ENCODE results near the gene APC2. TPM values are rescaled to one million over a fixed set of nuclear protein-coding genes. Genes with fewer than 3 reads are reported as not detected.

The APC2 gene
- total RNA-seq, 1 donor from 2014 or later, result 1.3 TPM

- H3K9me3 Mint-ChIP-seq, result no peaks in the 10 kb centered on the region
- H3K4me2 ChIP-seq, result no peak overlapping the region
These were observed 37.0 kb downstream of the APC2 start for GRCh38 chr19:1486720-1487575.

DNA sequence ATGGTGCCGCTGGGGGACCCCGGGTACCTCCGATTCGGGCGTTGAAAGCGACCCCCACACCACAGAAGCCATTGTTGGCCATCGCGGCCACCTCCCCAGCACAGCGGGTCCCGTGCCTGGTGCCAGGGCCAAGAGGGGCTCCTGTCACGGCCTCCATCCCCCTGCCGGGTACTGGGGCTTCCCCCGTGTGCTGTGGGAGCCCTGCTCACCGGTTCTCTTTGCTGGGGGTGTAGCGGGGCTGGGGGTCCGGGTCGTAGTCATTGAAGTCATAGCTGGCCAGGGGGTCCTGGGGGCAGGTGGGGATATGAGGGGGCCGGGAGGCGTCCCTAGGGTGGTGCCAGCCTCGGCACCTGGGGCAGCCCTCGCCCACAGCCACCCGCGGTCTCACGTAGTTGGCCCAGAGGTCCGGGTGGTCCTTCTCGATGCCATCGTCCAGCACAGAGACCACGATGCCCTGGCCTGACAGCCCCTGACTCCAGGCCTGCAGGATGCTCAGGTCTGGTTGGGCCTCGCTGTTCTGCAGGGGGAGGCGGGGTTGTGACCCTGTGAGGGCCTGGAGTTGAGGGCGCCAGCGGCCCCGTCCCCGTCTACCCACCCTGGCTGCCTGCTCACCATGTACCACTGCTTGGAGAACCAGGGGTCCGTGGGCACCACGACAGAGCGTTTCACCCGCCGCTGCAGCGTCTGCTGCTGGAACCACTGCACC, 37.8 kb downstream of the APC2 start:
- Mint-ChIP-seq H3K27ac (no peak overlapping the region), H3K4me1 (peaks cover 13% of the 10 kb centered on the region), H3K27me3 (ENCODE audit: insufficient read depth, low read depth) (peaks cover 2% of the 10 kb centered on the region), H3K36me3 (no peaks in the 10 kb centered on the region), H3K4me3 (no peak overlapping the region), H3K9me3 (no peaks in the 10 kb centered on the region)
- Histone ChIP-seq H4K20me1 (ENCODE audit: low read depth) (peaks cover 6% of the 10 kb centered on the region), H3K4me3 (no peak overlapping the region), H3K27me3 (peaks cover 17% of the 10 kb centered on the region), H3K36me3 (no peaks in the 10 kb centered on the region), H3K9me3 (ENCODE audit: low read depth) (no peaks in the 10 kb centered on the region), H3F3A (ENCODE audit: low read depth) (peaks cover 4% of the 10 kb centered on the region), H3K79me2 (ENCODE audit: low read depth) (no peaks in the 10 kb centered on the region), H2AFZ (replicated peaks) (no peak overlapping the region), H3K4me1 (peaks cover 12% of the 10 kb centered on the region), H3K4me2 (no peak overlapping the region), H3K9ac (no peak overlapping the region), H3K27ac (no peak overlapping the region)
- no peak for DNase-seq (ENCODE audit: low spot score)
- TF ChIP-seq CTCF (IDR thresholded peaks at IDR 0.05), result no peak
- TF ChIP-seq EZH2phosphoT487 (IDR thresholded peaks at IDR 0.05), result no peak
- no peak for TF ChIP-seq EZH2 (IDR thresholded peaks at IDR 0.05)

More at GRCh38 chr19:1486720-1487575, 37.0 kb downstream of the APC2 start:
- H3K36me3 Mint-ChIP-seq, result no peaks in the 10 kb centered on the region
- H3K27ac Mint-ChIP-seq, result no peak overlapping the region
- H3K4me3 ChIP-seq, result no peak overlapping the region
- H3K27me3 ChIP-seq, result peaks cover 10% of the 10 kb centered on the region
- no peaks in the 10 kb centered on the region for H3K36me3 ChIP-seq
- H3K27me3 Mint-ChIP-seq (ENCODE audit: insufficient read depth, low read depth), result peaks cover 2% of the 10 kb centered on the region
- H4K20me1 ChIP-seq (ENCODE audit: low read depth), result peaks cover 3% of the 10 kb centered on the region
- peaks cover 12% of the 10 kb centered on the region for H3K4me1 ChIP-seq
- H3K27ac ChIP-seq, result no peak overlapping the region
- H2AFZ ChIP-seq (replicated peaks), result no peak overlapping the region
- no peak for TF ChIP-seq EZH2 (IDR thresholded peaks at IDR 0.05)
- TF ChIP-seq CTCF (IDR thresholded peaks at IDR 0.05), result no peak
- TF ChIP-seq EZH2phosphoT487 (IDR thresholded peaks at IDR 0.05), result no peak
- no peak for DNase-seq (ENCODE audit: low spot score)
- H3K79me2 ChIP-seq (ENCODE audit: low read depth), result no peaks in the 10 kb centered on the region
- no peak overlapping the region for H3K4me3 Mint-ChIP-seq
- peaks cover 9% of the 10 kb centered on the region for H3K4me1 Mint-ChIP-seq
- H3K9me3 ChIP-seq (ENCODE audit: low read depth), result no peaks in the 10 kb centered on the region
- H3K9ac ChIP-seq, result no peak overlapping the region
- peaks cover 4% of the 10 kb centered on the region for H3F3A ChIP-seq (ENCODE audit: low read depth)

GRCh38 chr19:1488282-1488601, 38.3 kb downstream of the APC2 start:
- Histone ChIP-seq H4K20me1 (ENCODE audit: low read depth) (peaks cover 9% of the 10 kb centered on the region), H3K4me1 (peaks cover 12% of the 10 kb centered on the region), H3K27me3 (peaks cover 23% of the 10 kb centered on the region), H2AFZ (replicated peaks) (no peak overlapping the region), H3K4me3 (no peak overlapping the region), H3K79me2 (ENCODE audit: low read depth) (no peaks in the 10 kb centered on the region), H3K9me3 (ENCODE audit: low read depth) (no peaks in the 10 kb centered on the region), H3K27ac (no peak overlapping the region), H3K36me3 (no peaks in the 10 kb centered on the region), H3F3A (ENCODE audit: low read depth) (peaks cover 4% of the 10 kb centered on the region), H3K4me2 (no peak overlapping the region), H3K9ac (no peak overlapping the region)
- Mint-ChIP-seq H3K27ac (no peak overlapping the region), H3K27me3 (ENCODE audit: insufficient read depth, low read depth) (peaks cover 4% of the 10 kb centered on the region), H3K9me3 (no peaks in the 10 kb centered on the region), H3K36me3 (no peaks in the 10 kb centered on the region), H3K4me3 (no peak overlapping the region), H3K4me1 (peaks cover 17% of the 10 kb centered on the region)
- DNase-seq (ENCODE audit: low spot score), result no peak
- TF ChIP-seq EZH2 (IDR thresholded peaks at IDR 0.05) (no peak), CTCF (IDR thresholded peaks at IDR 0.05) (no peak), EZH2phosphoT487 (IDR thresholded peaks at IDR 0.05) (no peak)
